SU-DHL-6 (cell line): ENCODE data around the gene HOXA6.
A peak's percentile ranks its signal among the peaks of the same experiment; 100 is the strongest.

Experiments
- CTCF ChIP-seq: fragments of 200-600 bp; sonication (generic); IDR thresholded peaks from one replicate; pipeline ENCODE4 v1.5.1; 2017; ENCODE audit warnings: antibody characterized with exemption, mild to moderate bottlenecking, low read length, moderate library complexity; ENCODE audit not compliant: insufficient read depth, poor library complexity, severe bottlenecking
- EZH2phosphoT487 ChIP-seq: fragments of 200-600 bp; sonication (generic), shearing (Covaris generic); conservative IDR thresholded peaks from 2 replicates; pipeline ENCODE4 v1.6.1; 2018; ENCODE audit warnings: mild to moderate bottlenecking, antibody characterized with exemption, low read length, moderate library complexity, mixed read lengths

- TF ChIP-seq CTCF (peak; percentile 90), EZH2phosphoT487 (no peak)
These were observed 48.8 kb upstream of the HOXA6 start for GRCh38 chr7:27196287-27196767.
